Body of pancreas (tissue), 4 donors: ENCODE results near the gene POT1.

Experiments
- CTCF ChIP-seq, 7 experiments: fragments of 450-650 bp in 4 of 7; fragments of 200-600 bp in 3 of 7; sonication (generic) in 3 of 7; IDR thresholded peaks; one replicate each; pipeline ENCODE4 v1.5.1; 2016 to 2019; ENCODE audit warnings: antibody characterized with exemption in 7 of 7
- POLR2A ChIP-seq, 3 donors: fragments of 450-650 bp; IDR thresholded peaks; one replicate each; pipeline ENCODE4 v1.6.1; 2016; ENCODE audit warnings: antibody characterized with exemption in 3 of 3, mild to moderate bottlenecking in 2 of 3

- peak; percentile 57 to 92 (median 79) for TF ChIP-seq CTCF (IDR thresholded peaks at IDR 0.05)
- no peak for TF ChIP-seq POLR2A (IDR thresholded peaks at IDR 0.05)
Measured at GRCh38 chr7:124784879-124785818, 144.5 kb downstream of the POT1 start.
